Sigmoid colon (tissue), 4 donors: ENCODE results near the gene NCOA7.

Source experiments
- EP300 ChIP-seq, 4 donors: sonication (generic); formaldehyde crosslinking; IDR thresholded peaks; one replicate each; pipeline ENCODE4 v1.6.1; 2017; ENCODE audit warnings: antibody characterized with exemption in 4 of 4
- TF ChIP-seq, protein P1 (sequence below), 4 experiments: fragments of 450-650 bp in 3 of 4; fragments of 200-600 bp in 1 of 4; IDR thresholded peaks; one replicate each; pipeline ENCODE4 v1.5.1; 2016 to 2019; ENCODE audit warnings: antibody characterized with exemption in 4 of 4, mild to moderate bottlenecking in 3 of 4, moderate library complexity in 2 of 4

DNA sequence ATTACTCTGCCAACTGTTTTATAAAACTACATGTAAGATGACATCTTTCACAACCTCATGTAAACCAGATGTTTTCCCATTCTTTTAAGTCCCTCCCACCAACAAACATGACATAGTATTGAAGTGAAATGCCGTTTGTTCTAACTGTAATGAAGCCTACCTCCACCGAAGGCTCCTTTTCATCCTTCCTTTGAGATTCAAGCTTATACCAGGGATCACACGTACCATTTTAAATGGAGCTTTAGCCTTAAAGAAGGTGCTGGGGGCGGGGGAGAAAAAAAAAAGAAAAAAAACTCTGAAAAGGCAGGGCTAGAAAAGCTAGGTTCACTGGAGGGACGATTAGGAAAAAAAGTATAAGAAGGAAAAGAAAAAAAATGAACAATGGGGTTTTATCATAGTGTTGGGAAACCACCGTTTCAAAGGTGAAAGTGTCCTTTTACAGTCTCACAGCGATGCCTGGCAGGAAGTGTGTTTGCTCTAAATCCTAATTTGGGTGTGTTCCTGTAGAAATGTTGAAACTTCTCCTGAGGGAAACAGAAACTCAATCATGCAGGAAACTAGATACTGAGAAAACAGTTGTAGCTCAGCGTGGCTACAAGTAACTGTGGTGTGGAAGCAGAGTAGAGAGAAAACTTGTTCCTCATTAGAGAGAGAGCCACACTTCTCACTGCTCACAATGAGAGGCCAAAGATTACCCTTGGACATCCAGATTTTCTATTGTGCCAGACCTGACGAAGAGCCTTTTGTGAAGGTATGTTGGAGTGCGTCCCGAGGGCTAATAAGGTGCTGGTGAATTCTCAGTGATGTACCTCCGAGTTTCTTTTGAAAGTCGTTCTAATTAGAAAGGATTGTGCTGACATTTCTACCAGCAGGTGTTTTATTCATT is 128.2 kb downstream of the NCOA7 start:
- TF ChIP-seq, protein P1, sequence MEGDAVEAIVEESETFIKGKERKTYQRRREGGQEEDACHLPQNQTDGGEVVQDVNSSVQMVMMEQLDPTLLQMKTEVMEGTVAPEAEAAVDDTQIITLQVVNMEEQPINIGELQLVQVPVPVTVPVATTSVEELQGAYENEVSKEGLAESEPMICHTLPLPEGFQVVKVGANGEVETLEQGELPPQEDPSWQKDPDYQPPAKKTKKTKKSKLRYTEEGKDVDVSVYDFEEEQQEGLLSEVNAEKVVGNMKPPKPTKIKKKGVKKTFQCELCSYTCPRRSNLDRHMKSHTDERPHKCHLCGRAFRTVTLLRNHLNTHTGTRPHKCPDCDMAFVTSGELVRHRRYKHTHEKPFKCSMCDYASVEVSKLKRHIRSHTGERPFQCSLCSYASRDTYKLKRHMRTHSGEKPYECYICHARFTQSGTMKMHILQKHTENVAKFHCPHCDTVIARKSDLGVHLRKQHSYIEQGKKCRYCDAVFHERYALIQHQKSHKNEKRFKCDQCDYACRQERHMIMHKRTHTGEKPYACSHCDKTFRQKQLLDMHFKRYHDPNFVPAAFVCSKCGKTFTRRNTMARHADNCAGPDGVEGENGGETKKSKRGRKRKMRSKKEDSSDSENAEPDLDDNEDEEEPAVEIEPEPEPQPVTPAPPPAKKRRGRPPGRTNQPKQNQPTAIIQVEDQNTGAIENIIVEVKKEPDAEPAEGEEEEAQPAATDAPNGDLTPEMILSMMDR (IDR thresholded peaks at IDR 0.05), result no peak
- no peak for TF ChIP-seq EP300 (IDR thresholded peaks at IDR 0.05)
